HFF-Myc (cell line): ENCODE results near the gene CCPG1.

Source experiments
- DNase-seq: peaks from one replicate; pipeline ENCODE4 v3.0.0-alpha.2; 2011; ENCODE audit warnings: low read depth; ENCODE audit errors: extremely low read depth
- H3K4me3 ChIP-seq: replicated peaks from 2 replicates; pipeline ENCODE4 v1.5.1; 2011; ENCODE audit warnings: low read depth, mild to moderate bottlenecking, control low read depth, low read length
- CTCF ChIP-seq: IDR thresholded peaks from 2 replicates; pipeline ENCODE4 v1.5.1; 2012; ENCODE audit warnings: mild to moderate bottlenecking, low read depth, low read length, control low read depth; ENCODE audit errors: missing control alignments

CCPG1 gene

GRCh38 chr15:55372701-55373440, 35.3 kb downstream of the CCPG1 start:
- no peak for DNase-seq
- TF ChIP-seq CTCF: no peak

GRCh38 chr15:55366981-55367380, 41.2 kb downstream of the CCPG1 start:
- no peak overlapping the region for H3K4me3 ChIP-seq
- no peak for DNase-seq
- TF ChIP-seq CTCF: no peak

More at GRCh38 chr15:55372701-55373440, 35.3 kb downstream of the CCPG1 start:
- H3K4me3 ChIP-seq: no peak overlapping the region

GRCh38 chr15:55362641-55363040, 45.5 kb downstream of the CCPG1 start:
- no peak overlapping the region for H3K4me3 ChIP-seq
- DNase-seq: no peak
- TF ChIP-seq CTCF: no peak

- TF ChIP-seq CTCF: no peak
- no peak overlapping the region for H3K4me3 ChIP-seq
- DNase-seq: no peak
Measured at GRCh38 chr15:55361048-55361447, 47.1 kb downstream of the CCPG1 start.

- H3K4me3 ChIP-seq: no peak overlapping the region
- TF ChIP-seq CTCF: no peak
- no peak for DNase-seq
Measured at GRCh38 chr15:55360256-55360655, 47.9 kb downstream of the CCPG1 start.

GRCh38 chr15:55358471-55358870, 49.7 kb downstream of the CCPG1 start:
- no peak for TF ChIP-seq CTCF
- no peak for DNase-seq

GRCh38 chr15:55357774-55358173, 50.4 kb downstream of the CCPG1 start:
- no peak overlapping the region for H3K4me3 ChIP-seq
- peak; percentile 17 for DNase-seq
- TF ChIP-seq CTCF: no peak

More at GRCh38 chr15:55358471-55358870, 49.7 kb downstream of the CCPG1 start:
- H3K4me3 ChIP-seq: no peak overlapping the region
